Endodermal cell (in vitro differentiated cells): ENCODE data around the gene STAT1. TPM values are rescaled to one million over a fixed set of nuclear protein-coding genes. Genes with fewer than 3 reads are reported as not detected.

Experiments used
- DNase-seq: peaks from one replicate; pipeline ENCODE4 v3.0.0-alpha.2; 2017
- H3K27ac ChIP-seq: 2 replicates; pipeline ENCODE4 v1.5.1; 2013; ENCODE audit warnings: mild to moderate bottlenecking, low read depth, low read length, moderate library complexity
- H3K27me3 ChIP-seq: 2 replicates; pipeline ENCODE4 v1.6.1; 2013; ENCODE audit warnings: mild to moderate bottlenecking, low read length, moderate library complexity; ENCODE audit not compliant: insufficient read depth, control insufficient read depth, poor library complexity, severe bottlenecking
- H3K36me3 ChIP-seq: 2 replicates; pipeline ENCODE4 v1.7.0; 2013; ENCODE audit warnings: mild to moderate bottlenecking, low read length, moderate library complexity; ENCODE audit not compliant: control insufficient read depth, insufficient read depth
- H3K4me1 ChIP-seq: one replicate; pipeline ENCODE4 v1.7.0; 2013; ENCODE audit warnings: low read length; ENCODE audit not compliant: control insufficient read depth, insufficient read depth
- H3K4me3 ChIP-seq: 2 replicates; pipeline ENCODE4 v1.5.1; 2013; ENCODE audit warnings: mild to moderate bottlenecking, low read length, moderate library complexity
- H3K9ac ChIP-seq: 2 replicates; pipeline ENCODE4 v1.6.1; 2013; ENCODE audit warnings: mild to moderate bottlenecking, low read length, moderate library complexity; ENCODE audit not compliant: poor library complexity, severe bottlenecking; ENCODE audit errors: extremely low read depth
- H3K9me3 ChIP-seq: 2 replicates; pipeline ENCODE4 v1.6.1; 2013; ENCODE audit warnings: mild to moderate bottlenecking, low read length, moderate library complexity; ENCODE audit not compliant: control insufficient read depth
- H3K27ac Mint-ChIP-seq: 2 replicates; pipeline ENCODE4 v1.8.0; 2020; ENCODE audit warnings: mixed read lengths
- H3K27me3 Mint-ChIP-seq: 2 replicates; pipeline ENCODE4 v1.8.0; 2021; ENCODE audit warnings: mild to moderate bottlenecking, mixed read lengths; ENCODE audit not compliant: insufficient read depth
- H3K36me3 Mint-ChIP-seq: 2 replicates; pipeline ENCODE4 v1.8.0; 2020; ENCODE audit warnings: low read depth, mixed read lengths
- H3K4me1 Mint-ChIP-seq: 2 replicates; pipeline ENCODE4 v1.8.0; 2020; ENCODE audit warnings: mixed read lengths
- H3K4me3 Mint-ChIP-seq: 2 replicates; pipeline ENCODE4 v1.8.0; 2020; ENCODE audit warnings: mild to moderate bottlenecking, moderate library complexity, mixed read lengths
- H3K9me3 Mint-ChIP-seq: 2 replicates; pipeline ENCODE4 v1.8.0; 2020; ENCODE audit warnings: mild to moderate bottlenecking, mixed read lengths
- WGBS, 2 experiments: methylation state at CpG; one replicate each; pipeline versions ENCODE4 v1.1.5 to v1.1.7; 2013; ENCODE audit warnings: missing lambda C conversion rate in 2 of 2, mixed read lengths in 1 of 2; ENCODE audit not compliant: insufficient coverage in 1 of 2, insufficient read length in 1 of 2; 5-methylcytosine and 5-hydroxymethylcytosine counted together
- total RNA-seq, 2 donors: library from RNA; stranded (reverse); fragmentation: NEBNext Ultra II Directional in 1 of 2; extraction: Animal tissue kit (Norgen Biotek cat#: 25700) in 1 of 2; gene quantifications; 2 replicates in 1 of 2; 3 replicates in 1 of 2; pipeline ENCODE4 v1.2.1, GENCODE V29; 2021
- TF ChIP-seq, protein P1 (sequence below): fragments of 200-600 bp; sonication (generic); conservative IDR thresholded peaks from 2 replicates; pipeline ENCODE4 v1.5.0; 2021; ENCODE audit warnings: antibody characterized with exemption, mild to moderate bottlenecking

The STAT1 gene
- total RNA-seq, 2 donors from 2014 or later: 48.3 to 74.4 TPM

DNA sequence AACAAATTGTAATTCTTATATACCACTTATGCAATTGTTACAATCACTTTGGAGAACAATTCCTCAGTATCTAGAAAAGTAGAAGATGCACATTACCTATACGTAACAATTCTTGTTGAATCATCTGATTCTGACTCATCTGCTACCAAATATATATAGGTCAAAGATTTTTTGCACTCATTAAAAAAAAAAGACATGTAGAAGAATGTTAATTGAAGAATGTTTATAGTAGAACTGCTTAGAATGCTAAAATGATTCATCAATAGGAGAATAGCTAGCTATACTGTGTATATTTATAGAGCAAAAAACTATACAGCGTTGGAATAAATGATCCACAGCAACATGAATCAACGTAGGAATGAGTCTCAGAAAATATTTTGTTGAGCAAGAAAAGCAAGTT is 29.5 kb upstream of the STAT1 start:
- no peaks in the 10 kb centered on the region for H3K9me3 Mint-ChIP-seq

DNA sequence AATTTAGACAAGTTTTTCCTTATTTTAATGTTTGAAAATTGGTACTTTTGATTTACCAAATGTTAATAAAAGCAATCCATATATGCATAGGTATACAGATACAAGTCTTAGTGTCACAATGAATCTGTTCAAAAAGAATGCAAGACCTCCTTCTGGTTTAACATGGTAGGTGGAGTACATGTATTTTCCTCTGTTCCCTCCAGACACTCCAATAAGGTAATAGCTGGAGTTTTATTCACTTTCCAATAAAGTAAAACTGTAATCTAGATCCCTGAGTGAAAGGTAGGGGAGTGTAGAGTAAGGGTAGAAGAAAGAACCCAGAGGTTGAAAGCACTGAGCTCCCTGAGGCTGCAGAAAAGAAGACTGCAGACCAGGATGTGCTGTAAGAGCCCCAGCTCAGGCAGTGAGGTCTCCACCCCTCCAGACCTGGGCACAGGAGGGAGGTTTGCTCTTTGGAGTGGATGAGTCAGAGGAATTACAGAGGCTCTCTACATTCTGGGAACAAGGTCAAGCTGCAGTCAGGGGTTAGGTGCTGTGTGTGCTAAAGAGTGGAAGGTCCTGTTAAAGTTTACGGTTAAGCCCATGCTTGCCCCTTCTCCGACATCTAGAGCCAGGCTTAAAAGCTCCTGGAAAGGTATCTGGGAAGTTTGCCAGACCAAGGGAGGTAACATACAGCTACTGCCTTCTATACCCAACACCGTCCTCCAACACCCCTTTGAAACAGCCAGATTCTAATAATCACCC is 27.6 kb upstream of the STAT1 start:
- peak overlapping the region; percentile 14 for H3K4me3 ChIP-seq
- peak; percentile 86 for DNase-seq

More for the DNA sequence above, 29.5 kb upstream of the STAT1 start:
- no peak for DNase-seq
- WGBS, 2 experiments: 95% methylated on average over 2 of the region's 3 CpGs; no CpG with 5 or more reads in 1 of the 2 experiments
- no peak overlapping the region for H3K27ac ChIP-seq
- H3K9me3 ChIP-seq: peaks cover 16% of the 10 kb centered on the region
- H3K27me3 Mint-ChIP-seq: no peaks in the 10 kb centered on the region
- H3K27me3 ChIP-seq: no peaks in the 10 kb centered on the region
- TF ChIP-seq, protein P1, sequence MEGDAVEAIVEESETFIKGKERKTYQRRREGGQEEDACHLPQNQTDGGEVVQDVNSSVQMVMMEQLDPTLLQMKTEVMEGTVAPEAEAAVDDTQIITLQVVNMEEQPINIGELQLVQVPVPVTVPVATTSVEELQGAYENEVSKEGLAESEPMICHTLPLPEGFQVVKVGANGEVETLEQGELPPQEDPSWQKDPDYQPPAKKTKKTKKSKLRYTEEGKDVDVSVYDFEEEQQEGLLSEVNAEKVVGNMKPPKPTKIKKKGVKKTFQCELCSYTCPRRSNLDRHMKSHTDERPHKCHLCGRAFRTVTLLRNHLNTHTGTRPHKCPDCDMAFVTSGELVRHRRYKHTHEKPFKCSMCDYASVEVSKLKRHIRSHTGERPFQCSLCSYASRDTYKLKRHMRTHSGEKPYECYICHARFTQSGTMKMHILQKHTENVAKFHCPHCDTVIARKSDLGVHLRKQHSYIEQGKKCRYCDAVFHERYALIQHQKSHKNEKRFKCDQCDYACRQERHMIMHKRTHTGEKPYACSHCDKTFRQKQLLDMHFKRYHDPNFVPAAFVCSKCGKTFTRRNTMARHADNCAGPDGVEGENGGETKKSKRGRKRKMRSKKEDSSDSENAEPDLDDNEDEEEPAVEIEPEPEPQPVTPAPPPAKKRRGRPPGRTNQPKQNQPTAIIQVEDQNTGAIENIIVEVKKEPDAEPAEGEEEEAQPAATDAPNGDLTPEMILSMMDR: no peak
- H3K9ac ChIP-seq: no peak overlapping the region
- H3K36me3 Mint-ChIP-seq: no peaks in the 10 kb centered on the region
- no peak overlapping the region for H3K4me3 Mint-ChIP-seq
- peaks cover 28% of the 10 kb centered on the region for H3K4me1 Mint-ChIP-seq
- H3K36me3 ChIP-seq: no peaks in the 10 kb centered on the region
- no peak overlapping the region for H3K4me3 ChIP-seq
- no peak overlapping the region for H3K27ac Mint-ChIP-seq
- peaks cover 15% of the 10 kb centered on the region for H3K4me1 ChIP-seq

DNA sequence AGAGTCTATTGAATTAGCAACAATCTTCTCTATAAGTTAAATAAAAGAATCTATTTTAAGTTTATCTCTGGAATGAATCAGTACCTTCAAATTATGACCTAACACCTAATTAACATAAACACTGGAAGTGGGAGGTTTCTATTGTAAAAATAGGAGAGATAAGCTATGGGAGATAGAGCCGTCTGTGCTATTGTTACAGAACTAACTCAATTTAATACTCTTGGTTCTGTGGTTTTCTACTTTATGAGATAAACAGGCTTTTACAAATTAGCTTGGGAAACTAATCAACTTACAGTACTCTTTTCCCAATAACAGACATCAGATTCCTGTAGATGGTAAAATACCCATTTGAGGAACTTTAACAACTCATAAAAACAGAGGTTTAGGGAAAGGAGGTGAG is 25.6 kb upstream of the STAT1 start:
- no peaks in the 10 kb centered on the region for H3K27me3 Mint-ChIP-seq
- WGBS, 2 experiments: 33% methylated on average over 1 of the region's 1 CpG; no CpG with 5 or more reads in 1 of the 2 experiments
- H3K9me3 Mint-ChIP-seq: no peaks in the 10 kb centered on the region
- no peak overlapping the region for H3K4me3 Mint-ChIP-seq
- peaks cover 27% of the 10 kb centered on the region for H3K4me1 Mint-ChIP-seq
- Histone ChIP-seq H3K4me3 (peak overlapping the region; percentile 41), H3K9me3 (peaks cover 8% of the 10 kb centered on the region), H3K27ac (no peak overlapping the region), H3K27me3 (no peaks in the 10 kb centered on the region), H3K36me3 (no peaks in the 10 kb centered on the region), H3K4me1 (peaks cover 15% of the 10 kb centered on the region), H3K9ac (no peak overlapping the region)
- no peaks in the 10 kb centered on the region for H3K36me3 Mint-ChIP-seq
- TF ChIP-seq, protein P1: no peak
- H3K27ac Mint-ChIP-seq: no peak overlapping the region
- DNase-seq: no peak

More for the DNA sequence above, 27.6 kb upstream of the STAT1 start:
- Histone ChIP-seq H3K9ac (no peak overlapping the region), H3K9me3 (peaks cover 16% of the 10 kb centered on the region), H3K27ac (no peak overlapping the region), H3K4me1 (peaks cover 15% of the 10 kb centered on the region), H3K27me3 (no peaks in the 10 kb centered on the region), H3K36me3 (no peaks in the 10 kb centered on the region)
- Mint-ChIP-seq H3K27ac (peak overlapping the region; percentile 69), H3K9me3 (no peaks in the 10 kb centered on the region), H3K4me1 (peaks cover 32% of the 10 kb centered on the region), H3K4me3 (no peak overlapping the region), H3K36me3 (no peaks in the 10 kb centered on the region), H3K27me3 (no peaks in the 10 kb centered on the region)
- TF ChIP-seq, protein P1: no peak
- 86 to 100% methylated on average over 1 to 3 of the region's 3 CpGs for WGBS, 2 experiments
